CD4-positive, CD25-positive, alpha-beta regulatory T cell (primary cell): ENCODE data around the gene TH. TPM values are rescaled to one million over a fixed set of nuclear protein-coding genes. Genes with fewer than 3 reads are reported as not detected.
"Not testable (repeated sequence)": the region's sequence is repeated elsewhere in the genome, so short reads cannot be mapped to it uniquely, and the experiment has no call there.

Experiments used
- ATAC-seq, 2 donors: fragments of 150-1000 bp; cut with Tn5 transposase; one replicate each; pipeline ENCODE4 v1.10.0; 2021; ENCODE audit warnings: low read depth in 2 of 2, moderate number of reproducible peaks in 2 of 2, moderate library complexity in 1 of 2
- DNase-seq, 3 donors: peaks; one replicate each; pipeline versions ENCODE4 v3.0.0 to v3.0.0-alpha.2; 2012 to 2022; ENCODE audit warnings: mixed read lengths in 1 of 3
- H3K27ac ChIP-seq: one replicate; pipeline ENCODE4 v1.7.0; 2013; ENCODE audit warnings: mild to moderate bottlenecking, low read length; ENCODE audit not compliant: insufficient read depth, poor library complexity, severe bottlenecking
- H3K27me3 ChIP-seq: one replicate; pipeline ENCODE4 v1.7.0; 2013; ENCODE audit warnings: low read length; ENCODE audit not compliant: control insufficient read depth, insufficient read depth
- H3K36me3 ChIP-seq: one replicate; pipeline ENCODE4 v1.7.0; 2013; ENCODE audit warnings: mild to moderate bottlenecking, low read length, moderate library complexity; ENCODE audit not compliant: control insufficient read depth, insufficient read depth
- H3K4me1 ChIP-seq: 2 replicates; pipeline ENCODE4 v1.7.0; 2013; ENCODE audit warnings: mild to moderate bottlenecking, low read length; ENCODE audit not compliant: insufficient read depth, control insufficient read depth, poor library complexity, severe bottlenecking
- H3K4me3 ChIP-seq: one replicate; pipeline ENCODE4 v1.7.0; 2013; ENCODE audit warnings: low read depth, mild to moderate bottlenecking, low read length, moderate library complexity
- H3K9me3 ChIP-seq, 2 experiments: 1 replicate in 1 of 2; 2 replicates in 1 of 2; pipeline ENCODE4 v1.7.0; 2013; ENCODE audit warnings: low read length in 2 of 2, mild to moderate bottlenecking in 1 of 2, moderate library complexity in 1 of 2; ENCODE audit not compliant: control insufficient read depth in 2 of 2
- H3K27ac Mint-ChIP-seq, 3 donors: one replicate each; pipeline ENCODE4 v1.8.0; 2020 to 2022; ENCODE audit warnings: mild to moderate bottlenecking in 3 of 3, mixed read lengths in 3 of 3, moderate library complexity in 2 of 3
- H3K27me3 Mint-ChIP-seq: one replicate; pipeline ENCODE4 v1.8.0; 2022; ENCODE audit warnings: mild to moderate bottlenecking, mixed read lengths
- H3K36me3 Mint-ChIP-seq: one replicate; pipeline ENCODE4 v1.8.0; 2020; ENCODE audit warnings: mixed read lengths
- H3K4me1 Mint-ChIP-seq, 4 donors: one replicate each; pipeline ENCODE4 v1.8.0; 2020 to 2022; ENCODE audit warnings: mixed read lengths in 4 of 4, mild to moderate bottlenecking in 1 of 4
- H3K4me3 Mint-ChIP-seq, 4 donors: one replicate each; pipeline ENCODE4 v1.8.0; 2020 to 2022; ENCODE audit warnings: mild to moderate bottlenecking in 4 of 4, mixed read lengths in 4 of 4, moderate library complexity in 3 of 4
- H3K9me3 Mint-ChIP-seq, 7 donors: one replicate each; pipeline ENCODE4 v1.8.0; 2020 to 2022; ENCODE audit warnings: mixed read lengths in 7 of 7, mild to moderate bottlenecking in 3 of 7, moderate library complexity in 2 of 7
- polyA plus RNA-seq, 4 donors: library from polyadenylated mRNA; unstranded; fragments of 300-500 nt; fragmentation: Illumina TruSeq; gene quantifications; one replicate each; pipeline ENCODE4 v1.2.3, GENCODE V29; 2021
- total RNA-seq: library from RNA; stranded (reverse); gene quantifications from one replicate; pipeline ENCODE4 v1.2.3, GENCODE V29; 2022

TH gene
- total and polyA plus RNA-seq, 5 donors from 2014 or later = not detected

DNA sequence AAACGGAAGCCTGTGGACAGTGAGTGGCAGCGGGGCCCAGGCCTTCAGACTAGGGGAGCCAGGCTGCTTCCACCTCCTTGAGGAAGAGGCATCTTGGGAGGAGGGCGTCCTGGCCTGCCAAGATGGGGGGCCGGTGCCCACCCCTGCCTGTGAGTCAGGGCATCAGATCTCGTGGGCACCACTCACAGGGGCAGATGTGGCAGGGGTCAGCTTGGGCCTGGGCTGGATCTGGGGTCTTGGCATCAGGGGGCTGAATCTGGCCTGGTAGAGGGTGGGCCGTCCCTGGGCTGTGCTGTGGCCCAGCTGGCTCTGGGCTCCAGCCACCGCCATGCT lies 24.1 kb upstream of the TH start:
- no peaks in the 10 kb centered on the region for H3K36me3 ChIP-seq
- Mint-ChIP-seq H3K9me3 (peaks cover 0 to 1% (median 0%) of the 10 kb centered on the region in 7 donors), H3K4me1 (peaks cover 0 to 20% (median 7%) of the 10 kb centered on the region in 4 donors), H3K4me3 (no peak overlapping the region), H3K36me3 (no peaks in the 10 kb centered on the region), H3K27ac (no peak overlapping the region), H3K27me3 (peaks cover 4% of the 10 kb centered on the region)
- no peak for DNase-seq
- H3K27me3 ChIP-seq = no peaks in the 10 kb centered on the region
- ATAC-seq = no peak
- no peaks in the 10 kb centered on the region for H3K9me3 ChIP-seq
- H3K4me1 ChIP-seq = no peaks in the 10 kb centered on the region
- H3K27ac ChIP-seq = no peak overlapping the region
- H3K4me3 ChIP-seq = no peak overlapping the region

GRCh38 chr11:2194877-2195755 lies 23.5 kb upstream of the TH start:
- H3K4me3 Mint-ChIP-seq = no peak overlapping the region
- no peak overlapping the region for H3K4me3 ChIP-seq
- peaks cover 0 to 20% (median 7%) of the 10 kb centered on the region in 4 donors for H3K4me1 Mint-ChIP-seq

DNA sequence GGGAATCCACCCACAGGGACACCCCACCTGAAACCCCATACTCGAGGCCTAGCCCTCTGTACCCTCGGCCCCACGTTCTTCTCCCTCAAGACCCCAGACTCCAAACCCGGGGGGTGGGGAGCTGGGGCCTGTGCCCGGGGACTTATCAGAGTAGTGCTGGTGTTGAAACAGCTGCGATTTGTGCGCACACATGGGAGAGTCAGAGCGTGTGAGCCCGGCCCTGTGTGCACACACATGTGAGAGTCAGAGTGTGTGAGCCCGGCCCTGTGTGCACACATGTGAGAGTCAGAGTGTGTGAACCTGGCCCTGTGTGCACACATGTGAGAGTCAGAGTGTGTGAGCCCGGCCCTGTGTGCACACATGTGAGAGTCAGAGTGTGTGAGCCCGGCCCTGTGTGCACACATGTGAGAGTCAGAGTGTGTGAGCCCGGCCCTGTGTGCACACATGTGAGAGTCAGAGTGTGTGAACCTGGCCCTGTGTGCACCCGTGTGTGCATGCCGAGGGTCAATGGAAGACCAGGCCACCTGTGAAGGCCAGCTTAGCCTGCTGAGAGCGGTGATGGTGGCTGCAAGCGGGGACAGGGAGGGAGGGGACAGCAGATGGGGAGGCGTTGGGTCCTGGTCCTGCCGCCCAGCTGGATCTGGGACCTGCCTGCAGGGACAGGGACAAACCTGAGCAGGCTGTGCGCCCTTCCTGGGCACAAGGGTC lies 22.4 kb upstream of the TH start:
- H3K27ac Mint-ChIP-seq, H3K27ac ChIP-seq, H3K36me3 Mint-ChIP-seq, H3K4me1 ChIP-seq, H3K9me3 Mint-ChIP-seq, ATAC-seq, DNase-seq, H3K27me3 ChIP-seq, H3K27me3 Mint-ChIP-seq, H3K36me3 ChIP-seq, H3K4me3 Mint-ChIP-seq, H3K4me3 ChIP-seq, H3K9me3 ChIP-seq: not testable (repeated sequence)
- H3K4me1 Mint-ChIP-seq = peaks cover 0 to 20% (median 7%) of the 10 kb centered on the region in 4 donors

More at GRCh38 chr11:2194877-2195755, 23.5 kb upstream of the TH start:
- no peaks in the 10 kb centered on the region for H3K9me3 Mint-ChIP-seq
- peaks cover 4% of the 10 kb centered on the region for H3K27me3 Mint-ChIP-seq
- H3K27ac ChIP-seq = no peak overlapping the region
- ATAC-seq = no peak
- no peaks in the 10 kb centered on the region for H3K27me3 ChIP-seq
- DNase-seq = peak; percentile 13 to 32 (median 16)
- no peaks in the 10 kb centered on the region for H3K4me1 ChIP-seq
- H3K36me3 Mint-ChIP-seq = no peaks in the 10 kb centered on the region
- H3K9me3 ChIP-seq = no peaks in the 10 kb centered on the region
- H3K27ac Mint-ChIP-seq = no peak overlapping the region
- no peaks in the 10 kb centered on the region for H3K36me3 ChIP-seq

DNA sequence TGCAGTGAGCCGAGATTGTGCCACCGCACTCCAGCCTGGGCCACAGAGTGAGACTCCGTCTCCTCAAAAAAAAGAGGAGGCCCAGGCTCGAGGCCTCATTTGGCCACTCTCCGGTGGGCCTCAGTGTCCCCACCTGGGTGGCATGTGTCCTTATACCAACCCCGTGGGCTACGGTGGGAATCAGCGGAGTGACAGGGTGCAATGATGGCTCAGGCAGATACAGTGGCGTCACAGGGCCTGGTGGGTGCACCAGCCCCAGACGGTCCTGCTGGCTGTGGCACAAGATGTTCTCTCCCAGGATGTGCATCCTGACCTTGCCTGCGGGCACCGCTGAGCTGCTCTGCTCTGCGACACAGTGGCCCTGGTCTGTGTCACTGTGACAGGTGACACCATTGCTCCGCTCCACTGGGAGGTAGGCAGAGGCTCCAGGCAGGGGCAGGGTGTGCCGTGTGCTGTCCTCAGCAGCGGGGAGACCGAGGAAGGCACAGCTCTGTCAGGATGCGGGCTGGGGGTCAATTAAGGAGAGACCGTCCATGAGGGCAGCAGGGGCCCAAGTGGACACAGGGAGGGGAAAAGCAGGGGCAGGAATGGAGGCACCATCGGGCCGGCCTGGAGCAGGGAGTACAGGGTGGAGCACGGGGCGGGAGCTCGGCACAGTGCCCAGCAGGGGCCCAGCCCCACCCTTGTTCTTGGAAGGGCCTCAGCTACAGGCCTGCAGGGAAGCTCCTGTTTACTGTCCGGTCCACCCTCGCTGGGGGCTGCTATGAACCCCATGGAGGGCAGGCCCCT lies 21.7 kb upstream of the TH start:
- H3K4me3 ChIP-seq = no peak overlapping the region
- H3K9me3 ChIP-seq = no peaks in the 10 kb centered on the region
- no peaks in the 10 kb centered on the region for H3K27me3 ChIP-seq
- no peak for ATAC-seq
- no peak overlapping the region for H3K27ac ChIP-seq
- no peaks in the 10 kb centered on the region for H3K36me3 ChIP-seq
- DNase-seq = no peak
- Mint-ChIP-seq H3K36me3 (no peaks in the 10 kb centered on the region), H3K27ac (no peak overlapping the region), H3K9me3 (no peaks in the 10 kb centered on the region), H3K4me3 (no peak overlapping the region), H3K4me1 (peaks cover 0 to 20% (median 7%) of the 10 kb centered on the region in 4 donors), H3K27me3 (peaks cover 4% of the 10 kb centered on the region)
- H3K4me1 ChIP-seq = no peaks in the 10 kb centered on the region

- no peaks in the 10 kb centered on the region for H3K9me3 Mint-ChIP-seq
Observed at GRCh38 chr11:2192435-2192834, 20.8 kb upstream of the TH start.

DNA sequence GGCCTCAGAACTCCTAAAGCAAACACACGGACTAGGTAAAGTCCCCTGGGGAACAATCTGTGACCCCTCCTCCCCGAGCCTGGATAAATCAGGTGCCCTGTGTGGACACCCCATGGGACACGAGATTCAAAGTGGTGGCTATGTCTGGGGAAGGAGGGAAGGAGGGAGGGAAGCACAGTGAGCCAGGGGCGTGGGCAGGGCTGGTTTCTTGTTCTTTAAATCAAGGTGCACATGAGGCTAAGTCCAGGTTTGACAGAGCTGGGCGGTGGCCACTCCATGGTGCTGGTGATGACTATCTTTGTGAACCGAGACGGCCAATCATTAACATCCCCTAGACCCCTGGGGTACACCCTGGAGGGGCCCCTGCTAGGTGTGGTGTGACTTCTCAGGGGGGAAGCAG lies 20.3 kb upstream of the TH start:
- Histone ChIP-seq H3K4me1 (no peaks in the 10 kb centered on the region), H3K9me3 (no peaks in the 10 kb centered on the region), H3K27me3 (no peaks in the 10 kb centered on the region), H3K27ac (no peak overlapping the region), H3K36me3 (no peaks in the 10 kb centered on the region), H3K4me3 (no peak overlapping the region)
- peaks cover 2% of the 10 kb centered on the region for H3K27me3 Mint-ChIP-seq
- ATAC-seq = no peak
- H3K4me3 Mint-ChIP-seq = no peak overlapping the region
- H3K9me3 Mint-ChIP-seq = no peaks in the 10 kb centered on the region
- H3K36me3 Mint-ChIP-seq = no peaks in the 10 kb centered on the region
- no peak overlapping the region for H3K27ac Mint-ChIP-seq
- no peak for DNase-seq
- H3K4me1 Mint-ChIP-seq = peaks cover 0 to 16% (median 5%) of the 10 kb centered on the region in 4 donors

More at GRCh38 chr11:2192435-2192834, 20.8 kb upstream of the TH start:
- peaks cover 0 to 20% (median 7%) of the 10 kb centered on the region in 4 donors for H3K4me1 Mint-ChIP-seq
- H3K4me3 ChIP-seq = no peak overlapping the region
- no peak overlapping the region for H3K27ac ChIP-seq
- H3K27ac Mint-ChIP-seq = no peak overlapping the region
- ATAC-seq (no peak), DNase-seq (no peak)
- no peak overlapping the region for H3K4me3 Mint-ChIP-seq
- peaks cover 4% of the 10 kb centered on the region for H3K27me3 Mint-ChIP-seq
- H3K36me3 Mint-ChIP-seq = no peaks in the 10 kb centered on the region
- H3K9me3 ChIP-seq = no peaks in the 10 kb centered on the region
- no peaks in the 10 kb centered on the region for H3K36me3 ChIP-seq
- H3K4me1 ChIP-seq = no peaks in the 10 kb centered on the region
- H3K27me3 ChIP-seq = no peaks in the 10 kb centered on the region

- H3K36me3 Mint-ChIP-seq = no peaks in the 10 kb centered on the region
- no peak overlapping the region for H3K27ac ChIP-seq
- H3K27me3 ChIP-seq = no peaks in the 10 kb centered on the region
- H3K36me3 ChIP-seq = no peaks in the 10 kb centered on the region
- no peak for ATAC-seq
- no peak overlapping the region for H3K4me3 ChIP-seq
- no peaks in the 10 kb centered on the region for H3K27me3 Mint-ChIP-seq
- no peaks in the 10 kb centered on the region for H3K9me3 Mint-ChIP-seq
- H3K4me1 ChIP-seq = no peaks in the 10 kb centered on the region
- peaks cover 0 to 6% (median 0%) of the 10 kb centered on the region in 4 donors for H3K4me1 Mint-ChIP-seq
- H3K9me3 ChIP-seq = no peaks in the 10 kb centered on the region
- H3K4me3 Mint-ChIP-seq = no peak overlapping the region
- no peak for DNase-seq
- peak overlapping the region in 2 of 3 donors; percentile 5 to 36 for H3K27ac Mint-ChIP-seq
Observed at GRCh38 chr11:2190657-2191471, 19.2 kb upstream of the TH start.
